K562 treated with DMSO at 1 percent for 48 hours (cell line): ENCODE results near the gene SERPINA7. TPM values are rescaled to one million over a fixed set of nuclear protein-coding genes. Genes with fewer than 3 reads are reported as not detected.

Experiments used
- total RNA-seq: library from RNA; unstranded; fragments of 300-600 nt; gene quantifications from 2 replicates; pipeline ENCODE4 v1.2.3, GENCODE V29; 2022; ENCODE audit warnings: low replicate concordance; ENCODE audit errors: extremely low read depth

The SERPINA7 gene, protein sequence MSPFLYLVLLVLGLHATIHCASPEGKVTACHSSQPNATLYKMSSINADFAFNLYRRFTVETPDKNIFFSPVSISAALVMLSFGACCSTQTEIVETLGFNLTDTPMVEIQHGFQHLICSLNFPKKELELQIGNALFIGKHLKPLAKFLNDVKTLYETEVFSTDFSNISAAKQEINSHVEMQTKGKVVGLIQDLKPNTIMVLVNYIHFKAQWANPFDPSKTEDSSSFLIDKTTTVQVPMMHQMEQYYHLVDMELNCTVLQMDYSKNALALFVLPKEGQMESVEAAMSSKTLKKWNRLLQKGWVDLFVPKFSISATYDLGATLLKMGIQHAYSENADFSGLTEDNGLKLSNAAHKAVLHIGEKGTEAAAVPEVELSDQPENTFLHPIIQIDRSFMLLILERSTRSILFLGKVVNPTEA
- not detected in 2 replicates for total RNA-seq

DNA sequence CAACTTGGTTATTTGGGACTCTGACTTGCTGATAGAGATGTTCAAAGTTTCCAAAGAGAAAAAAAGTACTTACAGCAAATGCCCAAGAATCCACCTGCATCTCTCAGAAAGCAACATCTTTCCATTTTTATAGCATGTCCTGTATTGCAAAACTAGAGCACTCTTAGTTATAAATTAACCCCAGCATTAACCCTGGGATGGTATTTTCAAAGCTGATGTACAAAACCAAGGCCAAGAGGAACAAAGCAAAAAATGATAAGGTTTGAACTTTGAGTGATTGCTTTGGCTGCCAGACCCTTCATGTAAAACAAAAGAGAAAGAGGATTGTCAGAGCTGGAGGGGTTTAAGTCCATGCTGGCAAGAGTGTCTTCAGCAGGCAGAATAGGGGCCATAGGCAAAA is at the start of gene SERPINA7:
TSS of gene SERPINA7 (minus strand) at position 103 of the 400 bp plus-strand sequence. CDS start 1,669 bp downstream, outside the sequence.

Other genes with a start within 250 kb of the SERPINA7 start
- gene NRK, start 216.2 kb downstream of the SERPINA7 start, total RNA-seq: not detected in 2 replicates
- not detected in 2 replicates for gene PWWP3B, start 129.6 kb upstream of the SERPINA7 start, total RNA-seq